HG03432 (cell line): ENCODE data around the gene STX1A.
A peak's percentile ranks its signal among the peaks of the same experiment; 100 is the strongest.

ENCODE experiments used
- ATAC-seq: cut with Tn5 transposase; IDR thresholded peaks from one replicate; pipeline ENCODE4 v1.9.1; 2021; ENCODE audit warnings: mild to moderate bottlenecking, moderate library complexity; ENCODE audit not compliant: unreplicated experiment

The STX1A gene

GRCh38 chr7:73718905-73719805 lies at the start of gene STX1A:
TSS of gene STX1A (minus strand) at chr7:73719669. CDS start at chr7:73719631, 38 bp downstream.
- ATAC-seq, result peak; percentile 57

- no peak for ATAC-seq
These were observed 49.4 kb upstream of the STX1A start for GRCh38 chr7:73768641-73769480.

- ATAC-seq, result no peak
These were observed 47.2 kb upstream of the STX1A start for GRCh38 chr7:73766556-73767229.

- ATAC-seq, result no peak
These were observed 43.2 kb upstream of the STX1A start for GRCh38 chr7:73762659-73762999.

GRCh38 chr7:73761854-73762658 lies 42.6 kb upstream of the STX1A start:
- no peak for ATAC-seq

- no peak for ATAC-seq
These were observed 39.2 kb upstream of the STX1A start for GRCh38 chr7:73758581-73759138.

- no peak for ATAC-seq
These were observed 30.7 kb upstream of the STX1A start for GRCh38 chr7:73749931-73750776.

- no peak for ATAC-seq
These were observed 26.9 kb upstream of the STX1A start for GRCh38 chr7:73746378-73746777.

- no peak for ATAC-seq
These were observed 23.5 kb upstream of the STX1A start for GRCh38 chr7:73742753-73743641.

- no peak for ATAC-seq
These were observed 22.9 kb upstream of the STX1A start for GRCh38 chr7:73742338-73742752.

- ATAC-seq, result no peak
These were observed 22.1 kb upstream of the STX1A start for GRCh38 chr7:73741600-73741999.

- ATAC-seq, result no peak
These were observed 21.3 kb upstream of the STX1A start for GRCh38 chr7:73740771-73741170.

- ATAC-seq, result no peak
These were observed 20.7 kb upstream of the STX1A start for GRCh38 chr7:73740212-73740611.

GRCh38 chr7:73739387-73739767 lies 19.9 kb upstream of the STX1A start:
- ATAC-seq, result no peak

GRCh38 chr7:73738612-73739386 lies 19.3 kb upstream of the STX1A start, which contains the start of gene ABHD11:
TSS of gene ABHD11 (minus strand) at chr7:73738802. CDS start at chr7:73738770, 32 bp downstream.
- ATAC-seq, result peak; percentile 91

- no peak for ATAC-seq
These were observed 18.7 kb upstream of the STX1A start for GRCh38 chr7:73738220-73738611.

GRCh38 chr7:73737491-73738219 lies 18.2 kb upstream of the STX1A start:
- ATAC-seq, result no peak
